ENCODE data around the gene MPST.
A peak's percentile ranks its signal among the peaks of the same experiment; 100 is the strongest.
"Not testable (repeated sequence)": the region's sequence is repeated elsewhere in the genome, so short reads cannot be mapped to it uniquely, and the experiment has no call there.

The MPST gene

GRCh38 chr22:37019309-37020191 lies at the start of gene MPST, which contains the start of gene TST:
MPST (plus strand) TSS chr22:37019742; CDS start chr22:37019837, 95 bp downstream.
TST (minus strand) TSS chr22:37019447; CDS start chr22:37018732, 715 bp downstream.
- peak; percentile 55 for DNase-seq (ENCODE audit: low spot score)

- no peak for DNase-seq (ENCODE audit: low spot score)
Measured at GRCh38 chr22:36971341-36972125, 48.0 kb upstream of the MPST start.

- no peak for DNase-seq (ENCODE audit: low spot score)
Measured at GRCh38 chr22:36976606-36977005, 42.9 kb upstream of the MPST start.

- peak; percentile 93 for DNase-seq (ENCODE audit: low spot score)
Measured at GRCh38 chr22:36977401-36977861, 42.1 kb upstream of the MPST start.

GRCh38 chr22:36977947-36978660 lies 41.4 kb upstream of the MPST start:
- DNase-seq (ENCODE audit: low spot score) = peak; percentile 92

GRCh38 chr22:36979016-36979910 lies 40.3 kb upstream of the MPST start:
- DNase-seq (ENCODE audit: low spot score) = no peak

GRCh38 chr22:36981247-36981775 lies 38.2 kb upstream of the MPST start:
- no peak for DNase-seq (ENCODE audit: low spot score)

GRCh38 chr22:36982136-36982535 lies 37.4 kb upstream of the MPST start:
- peak; percentile 45 for DNase-seq (ENCODE audit: low spot score)

GRCh38 chr22:36985211-36985889 lies 34.2 kb upstream of the MPST start:
- DNase-seq (ENCODE audit: low spot score) = no peak

- peak; percentile 62 for DNase-seq (ENCODE audit: low spot score)
Measured at GRCh38 chr22:36986242-36986821, 33.2 kb upstream of the MPST start.

GRCh38 chr22:36988075-36988832 lies 31.3 kb upstream of the MPST start:
- DNase-seq (ENCODE audit: low spot score) = no peak

- not testable (repeated sequence) for DNase-seq (ENCODE audit: low spot score)
Measured at GRCh38 chr22:36989012-36989411, 30.5 kb upstream of the MPST start.

- DNase-seq (ENCODE audit: low spot score) = peak; percentile 21
Measured at GRCh38 chr22:36990457-36990856, 29.1 kb upstream of the MPST start.

- DNase-seq (ENCODE audit: low spot score) = no peak
Measured at GRCh38 chr22:36991206-36991605, 28.3 kb upstream of the MPST start.

GRCh38 chr22:36997746-36998145 lies 21.8 kb upstream of the MPST start:
- no peak for DNase-seq (ENCODE audit: low spot score)

- DNase-seq (ENCODE audit: low spot score) = no peak
Measured at GRCh38 chr22:36998620-36999351, 20.8 kb upstream of the MPST start.

GRCh38 chr22:36999463-36999862 lies 20.1 kb upstream of the MPST start:
- no peak for DNase-seq (ENCODE audit: low spot score)
